Retina (tissue), 1 donor: ENCODE results near the gene ROS1.
A peak's percentile ranks its signal among the peaks of the same experiment; 100 is the strongest.
"Not testable (repeated sequence)": the region's sequence is repeated elsewhere in the genome, so short reads cannot be mapped to it uniquely, and the experiment has no call there.

Experiments
- DNase-seq: peaks from one replicate; pipeline ENCODE4 v3.0.0-alpha.2; 2016

The ROS1 gene

GRCh38 chr6:117375446-117375845, 50.3 kb downstream of the ROS1 start:
- no peak for DNase-seq

- DNase-seq = no peak
Measured at GRCh38 chr6:117373211-117373813, 52.4 kb downstream of the ROS1 start.

- DNase-seq = not testable (repeated sequence)
Measured at GRCh38 chr6:117372289-117372688, 53.5 kb downstream of the ROS1 start.

- DNase-seq = no peak
Measured at GRCh38 chr6:117371492-117371891, 54.2 kb downstream of the ROS1 start.

- DNase-seq = no peak
Measured at GRCh38 chr6:117359581-117359980, 66.2 kb downstream of the ROS1 start.

- DNase-seq = no peak
Measured at GRCh38 chr6:117354671-117355070, 71.1 kb downstream of the ROS1 start.

- DNase-seq = no peak
Measured at GRCh38 chr6:117352466-117353081, 73.2 kb downstream of the ROS1 start.

GRCh38 chr6:117351521-117351920, 74.2 kb downstream of the ROS1 start:
- no peak for DNase-seq

GRCh38 chr6:117346142-117346930, 79.4 kb downstream of the ROS1 start:
- peak; percentile 37 for DNase-seq

- DNase-seq = no peak
Measured at GRCh38 chr6:117345292-117345610, 80.5 kb downstream of the ROS1 start.

GRCh38 chr6:117344444-117345291, 81.1 kb downstream of the ROS1 start:
- no peak for DNase-seq

- DNase-seq = no peak
Measured at GRCh38 chr6:117338567-117338966, 87.2 kb downstream of the ROS1 start.

GRCh38 chr6:117329926-117330325, 95.8 kb downstream of the ROS1 start:
- no peak for DNase-seq

- no peak for DNase-seq
Measured at GRCh38 chr6:117328500-117328899, 97.2 kb downstream of the ROS1 start.

- DNase-seq = no peak
Measured at GRCh38 chr6:117328005-117328389, 97.7 kb downstream of the ROS1 start.

GRCh38 chr6:117327149-117328004, 98.4 kb downstream of the ROS1 start:
- no peak for DNase-seq

- no peak for DNase-seq
Measured at GRCh38 chr6:117326396-117326795, 99.3 kb downstream of the ROS1 start.

GRCh38 chr6:117317261-117317660, 108.5 kb downstream of the ROS1 start:
- DNase-seq = no peak

- peak; percentile 62 for DNase-seq
Measured at GRCh38 chr6:117311726-117312125, 114.0 kb downstream of the ROS1 start.

GRCh38 chr6:117311310-117311709, 114.4 kb downstream of the ROS1 start:
- no peak for DNase-seq

- DNase-seq = no peak
Measured at GRCh38 chr6:117309611-117310010, 116.1 kb downstream of the ROS1 start.

- DNase-seq = no peak
Measured at GRCh38 chr6:117309069-117309468, 116.7 kb downstream of the ROS1 start.
